ENCODE results near the gene PPP1CA.

Gene PPP1CA

GRCh38 chr11:67349457-67349856 is 52.2 kb downstream of the PPP1CA start:
- no peak for TF ChIP-seq CTCF (conservative IDR thresholded peaks at IDR 0.05; ENCODE audit: control insufficient read depth, insufficient read depth, low read depth, low read length)
- no peak overlapping the region for H3K4me3 ChIP-seq (ENCODE audit: control insufficient read depth, low read depth, low read length)
- no peak for DNase-seq (ENCODE audit: low read depth)

- no peak for DNase-seq (ENCODE audit: low read depth)
- H3K4me3 ChIP-seq (ENCODE audit: control insufficient read depth, low read depth, low read length): no peak overlapping the region
- no peak for TF ChIP-seq CTCF (conservative IDR thresholded peaks at IDR 0.05; ENCODE audit: control insufficient read depth, insufficient read depth, low read depth, low read length)
Measured at GRCh38 chr11:67349036-67349435, 52.6 kb downstream of the PPP1CA start.
